Ishikawa (cell line): Measurements from ENCODE around the gene STAT5A.

Experiments
- CEBPB ChIP-seq: IDR thresholded peaks from 2 replicates; pipeline ENCODE4 v1.6.1; 2012
- CREB1 ChIP-seq: IDR thresholded peaks from 2 replicates; pipeline ENCODE4 v1.6.1; 2012; ENCODE audit warnings: low read depth
- EGR1 ChIP-seq: IDR thresholded peaks from 2 replicates; pipeline ENCODE4 v1.6.1; 2012
- EP300 ChIP-seq: IDR thresholded peaks from 2 replicates; pipeline ENCODE4 v1.6.1; 2012; ENCODE audit warnings: borderline replicate concordance
- FOXM1 ChIP-seq: IDR thresholded peaks from 2 replicates; pipeline ENCODE4 v1.6.1; 2012; ENCODE audit warnings: low read depth, borderline replicate concordance
- RAD21 ChIP-seq: IDR thresholded peaks from 2 replicates; pipeline ENCODE4 v1.6.1; 2012; ENCODE audit warnings: low read depth
- REST ChIP-seq: IDR thresholded peaks from 2 replicates; pipeline ENCODE4 v1.6.1; 2012; ENCODE audit warnings: low read depth, mild to moderate bottlenecking
- TAF1 ChIP-seq: IDR thresholded peaks from 2 replicates; pipeline ENCODE4 v1.6.1; 2012; ENCODE audit warnings: low read depth, mild to moderate bottlenecking
- TCF12 ChIP-seq: IDR thresholded peaks from 2 replicates; pipeline ENCODE4 v1.6.1; 2012; ENCODE audit warnings: low read depth
- TEAD4 ChIP-seq: IDR thresholded peaks from 2 replicates; pipeline ENCODE4 v1.6.1; 2012
- USF1 ChIP-seq: IDR thresholded peaks from 2 replicates; pipeline ENCODE4 v1.6.1; 2012
- YY1 ChIP-seq: IDR thresholded peaks from 2 replicates; pipeline ENCODE4 v1.6.1; 2012; ENCODE audit warnings: low read depth
- ZBTB7A ChIP-seq: IDR thresholded peaks from 2 replicates; pipeline ENCODE4 v1.6.1; 2012; ENCODE audit warnings: low read depth
- TF ChIP-seq, protein P1 (sequence below): IDR thresholded peaks from 2 replicates; pipeline ENCODE4 v1.6.1; 2012

GRCh38 chr17:42240201-42240600 lies 48.1 kb upstream of the STAT5A start:
- TF ChIP-seq CREB1 (no peak), YY1 (no peak), RAD21 (no peak), USF1 (no peak), TEAD4 (no peak), EGR1 (no peak), TAF1 (no peak), CEBPB (no peak), EP300 (no peak), ZBTB7A (no peak), TCF12 (no peak), FOXM1 (no peak), REST (no peak)
- TF ChIP-seq, protein P1, sequence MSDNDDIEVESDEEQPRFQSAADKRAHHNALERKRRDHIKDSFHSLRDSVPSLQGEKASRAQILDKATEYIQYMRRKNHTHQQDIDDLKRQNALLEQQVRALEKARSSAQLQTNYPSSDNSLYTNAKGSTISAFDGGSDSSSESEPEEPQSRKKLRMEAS, result no peak
